ENCODE results near the gene EXOSC10.
"Not testable (repeated sequence)": the region's sequence is repeated elsewhere in the genome, so short reads cannot be mapped to it uniquely, and the experiment has no call there.

The EXOSC10 gene

DNA sequence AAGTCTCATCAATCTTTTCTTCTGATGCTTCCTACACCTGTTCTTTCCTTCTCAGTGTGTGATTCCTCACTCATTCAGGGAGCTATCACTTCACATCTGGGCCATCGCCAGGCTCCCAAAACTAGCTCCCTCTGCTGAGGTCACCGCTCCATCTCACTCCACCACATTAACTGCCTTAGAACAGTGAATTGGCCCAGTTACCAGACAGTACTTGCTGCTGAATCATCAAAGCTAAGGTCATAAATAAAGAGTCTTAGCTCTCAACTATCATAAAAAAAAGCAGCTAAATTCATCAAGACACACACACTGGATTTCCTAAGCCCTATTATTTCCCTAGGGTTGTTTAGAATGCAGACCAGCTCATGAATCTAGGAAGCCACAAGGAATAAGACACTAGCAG lies 21.0 kb downstream of the EXOSC10 start:
- no peaks in the 10 kb centered on the region for H3K9me3 Mint-ChIP-seq
- no peaks in the 10 kb centered on the region for H3K27me3 Mint-ChIP-seq
- no peak overlapping the region for H3K27ac Mint-ChIP-seq
- H3K4me1 Mint-ChIP-seq (ENCODE audit: low read depth): no peaks in the 10 kb centered on the region
- H3K36me3 Mint-ChIP-seq (ENCODE audit: low read depth): peaks cover 67% of the 10 kb centered on the region
- H3K4me3 Mint-ChIP-seq: no peak overlapping the region

GRCh38 chr1:11073398-11073797 lies 26.3 kb downstream of the EXOSC10 start:
- H3K27me3 Mint-ChIP-seq; H3K9me3 Mint-ChIP-seq; H3K4me3 Mint-ChIP-seq; H3K4me1 Mint-ChIP-seq (ENCODE audit: low read depth); H3K27ac Mint-ChIP-seq: not testable (repeated sequence)
- peaks cover 77% of the 10 kb centered on the region for H3K36me3 Mint-ChIP-seq (ENCODE audit: low read depth)

DNA sequence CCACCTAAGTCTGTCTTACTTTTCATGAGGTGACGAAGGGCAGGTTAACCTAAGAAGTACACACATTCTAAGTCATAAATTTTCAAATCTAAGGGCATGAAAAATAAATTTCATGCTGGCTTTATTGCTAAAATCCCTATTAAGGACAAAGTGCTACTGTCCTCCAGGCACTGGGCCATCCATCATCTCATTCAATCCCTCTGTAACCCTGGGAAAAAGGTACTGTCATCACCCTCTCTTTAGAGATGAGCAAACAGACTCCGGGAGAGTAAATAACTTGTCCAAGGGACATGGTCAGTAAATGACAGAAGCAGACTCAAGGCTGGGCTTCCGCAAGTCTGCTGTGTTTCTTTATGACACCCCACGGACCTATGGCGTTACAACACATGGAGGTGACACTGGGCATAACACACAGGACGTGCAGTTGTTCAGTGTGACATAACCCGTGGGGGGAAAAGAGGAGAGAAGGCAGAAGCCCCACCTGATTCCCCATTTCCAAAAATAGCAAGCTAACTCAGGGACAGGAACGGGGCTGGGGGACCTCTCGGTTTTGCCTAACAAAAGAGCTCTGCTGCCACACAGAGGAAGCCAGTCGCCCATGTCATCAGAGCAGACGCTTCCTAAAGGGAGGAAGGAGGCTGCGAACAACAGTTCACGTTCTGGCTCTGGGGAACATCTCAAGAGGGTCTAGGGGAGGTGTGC lies 27.3 kb downstream of the EXOSC10 start:
- H3K4me1 Mint-ChIP-seq (ENCODE audit: low read depth): peaks cover 8% of the 10 kb centered on the region
- no peak overlapping the region for H3K4me3 Mint-ChIP-seq
- peak overlapping the region; percentile 11 for H3K27ac Mint-ChIP-seq
- H3K36me3 Mint-ChIP-seq (ENCODE audit: low read depth): peaks cover 81% of the 10 kb centered on the region
- H3K27me3 Mint-ChIP-seq: no peaks in the 10 kb centered on the region
- H3K9me3 Mint-ChIP-seq: no peaks in the 10 kb centered on the region

DNA sequence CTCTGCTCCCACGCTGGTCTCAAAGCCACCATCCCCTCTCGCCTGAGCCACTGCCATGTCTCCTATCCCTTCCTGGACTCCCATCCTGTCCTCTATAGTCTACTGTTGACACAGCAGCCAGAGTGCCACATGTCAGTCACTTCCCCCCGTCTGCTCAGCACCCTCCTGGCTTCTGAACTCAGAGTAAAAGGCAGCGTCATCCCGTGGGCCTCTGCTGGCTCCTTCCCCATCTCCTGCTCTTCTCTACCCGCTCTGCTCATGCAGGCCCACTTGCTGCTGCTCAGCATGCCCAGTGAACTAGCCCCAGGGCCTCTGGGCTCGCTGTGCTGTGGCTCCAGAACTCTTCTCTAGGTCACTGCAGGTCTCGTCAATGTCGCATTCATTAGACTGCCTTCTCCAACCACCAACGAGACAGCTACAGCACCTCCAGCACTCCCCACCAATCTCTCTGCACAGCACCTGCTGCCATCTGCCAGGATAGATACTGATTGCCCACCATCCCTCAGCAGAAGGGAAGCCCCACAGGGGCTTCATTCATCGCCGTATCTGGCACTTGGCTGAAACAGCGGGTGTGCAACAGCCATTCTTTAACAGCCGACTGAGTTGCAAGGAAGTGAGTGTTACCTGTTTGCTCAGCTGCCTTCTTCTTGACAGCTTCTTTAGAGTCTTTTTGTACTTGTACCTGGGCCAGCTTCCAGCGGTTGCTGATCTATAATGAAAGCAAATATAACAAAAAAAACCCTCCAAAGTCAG lies 28.0 kb downstream of the EXOSC10 start:
- Mint-ChIP-seq H3K27ac (peak overlapping the region; percentile 51), H3K9me3 (no peaks in the 10 kb centered on the region), H3K4me3 (no peak overlapping the region), H3K36me3 (ENCODE audit: low read depth) (peaks cover 78% of the 10 kb centered on the region), H3K4me1 (ENCODE audit: low read depth) (peaks cover 8% of the 10 kb centered on the region), H3K27me3 (no peaks in the 10 kb centered on the region)

DNA sequence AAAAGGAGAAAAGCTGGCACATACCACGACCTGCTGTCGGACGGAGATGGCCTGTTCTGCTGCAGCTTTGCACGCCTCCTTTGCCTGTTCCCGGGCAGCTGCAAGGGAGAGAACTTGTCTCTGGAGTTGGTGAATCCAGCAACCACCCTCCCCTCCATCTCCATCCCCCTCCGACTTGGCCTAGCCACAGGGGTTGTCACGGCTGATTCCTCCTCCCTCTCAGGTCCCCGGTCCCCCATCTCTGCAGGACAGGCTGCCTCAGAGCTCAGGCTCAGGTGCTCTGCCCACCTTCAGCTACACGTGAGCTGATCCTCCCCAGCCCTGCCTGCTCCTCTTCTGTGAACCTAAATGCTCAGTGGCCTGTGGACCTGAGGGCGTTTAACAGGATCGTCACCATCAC lies 28.8 kb downstream of the EXOSC10 start:
- H3K27me3 Mint-ChIP-seq: no peaks in the 10 kb centered on the region
- peaks cover 76% of the 10 kb centered on the region for H3K36me3 Mint-ChIP-seq (ENCODE audit: low read depth)
- H3K27ac Mint-ChIP-seq: no peak overlapping the region
- peaks cover 8% of the 10 kb centered on the region for H3K4me1 Mint-ChIP-seq (ENCODE audit: low read depth)
- H3K9me3 Mint-ChIP-seq: no peaks in the 10 kb centered on the region
- H3K4me3 Mint-ChIP-seq: no peak overlapping the region

- Mint-ChIP-seq H3K4me1 (ENCODE audit: low read depth) (peaks cover 8% of the 10 kb centered on the region), H3K27me3 (no peaks in the 10 kb centered on the region), H3K4me3 (no peak overlapping the region), H3K9me3 (no peaks in the 10 kb centered on the region), H3K27ac (peak overlapping the region; percentile 90), H3K36me3 (ENCODE audit: low read depth) (peaks cover 79% of the 10 kb centered on the region)
Observed at GRCh38 chr1:11068600-11069473, 30.8 kb downstream of the EXOSC10 start.

- no peak overlapping the region for H3K27ac Mint-ChIP-seq
- H3K36me3 Mint-ChIP-seq (ENCODE audit: low read depth): peaks cover 87% of the 10 kb centered on the region
- no peak overlapping the region for H3K4me3 Mint-ChIP-seq
- peaks cover 14% of the 10 kb centered on the region for H3K4me1 Mint-ChIP-seq (ENCODE audit: low read depth)
- H3K27me3 Mint-ChIP-seq: no peaks in the 10 kb centered on the region
- H3K9me3 Mint-ChIP-seq: no peaks in the 10 kb centered on the region
Observed at GRCh38 chr1:11067716-11068599, 31.7 kb downstream of the EXOSC10 start.

DNA sequence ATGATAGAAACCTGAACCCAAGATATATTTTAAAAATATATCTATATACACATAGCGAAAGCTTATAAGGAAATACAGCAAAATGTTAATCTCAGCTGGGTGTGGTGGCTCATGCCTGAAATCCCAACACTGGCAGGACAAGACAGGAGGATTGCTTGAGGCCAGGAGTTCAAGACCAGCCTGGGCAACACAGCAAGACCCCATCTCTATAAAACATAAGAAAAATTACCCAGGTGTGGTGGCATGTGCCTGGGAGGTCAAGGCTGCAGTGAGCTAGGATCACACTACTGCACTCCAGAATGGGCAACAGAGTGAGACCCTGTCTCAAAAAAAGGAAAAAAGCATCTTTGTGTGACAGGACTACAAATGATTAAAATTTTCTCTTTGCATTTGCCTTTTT lies 33.9 kb downstream of the EXOSC10 start:
- no peaks in the 10 kb centered on the region for H3K27me3 Mint-ChIP-seq
- no peak overlapping the region for H3K4me3 Mint-ChIP-seq
- no peaks in the 10 kb centered on the region for H3K9me3 Mint-ChIP-seq
- no peak overlapping the region for H3K27ac Mint-ChIP-seq
- peaks cover 80% of the 10 kb centered on the region for H3K36me3 Mint-ChIP-seq (ENCODE audit: low read depth)
- H3K4me1 Mint-ChIP-seq (ENCODE audit: low read depth): peaks cover 36% of the 10 kb centered on the region

DNA sequence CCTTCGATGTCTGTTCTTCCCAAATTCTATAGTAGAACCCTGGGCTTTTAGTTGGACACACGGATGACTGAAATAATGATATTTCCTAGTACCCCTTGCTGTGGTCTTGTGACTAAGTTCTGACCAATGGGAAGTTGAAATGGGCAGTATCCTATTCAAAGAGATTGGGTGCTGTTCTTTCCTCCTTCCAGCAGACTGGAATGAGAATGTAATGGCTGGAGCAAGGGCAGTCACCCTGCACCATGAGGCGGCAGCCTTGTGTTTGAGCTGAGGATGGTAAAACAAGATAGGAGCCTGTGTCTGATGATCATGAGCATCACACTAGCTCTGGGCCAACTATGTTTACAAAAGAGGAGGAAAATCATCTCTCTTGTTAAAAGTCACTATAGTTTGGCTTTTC lies 34.7 kb downstream of the EXOSC10 start:
- H3K4me3 Mint-ChIP-seq: no peak overlapping the region
- peaks cover 71% of the 10 kb centered on the region for H3K36me3 Mint-ChIP-seq (ENCODE audit: low read depth)
- no peaks in the 10 kb centered on the region for H3K27me3 Mint-ChIP-seq
- H3K4me1 Mint-ChIP-seq (ENCODE audit: low read depth): peaks cover 42% of the 10 kb centered on the region
- H3K27ac Mint-ChIP-seq: no peak overlapping the region
- H3K9me3 Mint-ChIP-seq: no peaks in the 10 kb centered on the region

DNA sequence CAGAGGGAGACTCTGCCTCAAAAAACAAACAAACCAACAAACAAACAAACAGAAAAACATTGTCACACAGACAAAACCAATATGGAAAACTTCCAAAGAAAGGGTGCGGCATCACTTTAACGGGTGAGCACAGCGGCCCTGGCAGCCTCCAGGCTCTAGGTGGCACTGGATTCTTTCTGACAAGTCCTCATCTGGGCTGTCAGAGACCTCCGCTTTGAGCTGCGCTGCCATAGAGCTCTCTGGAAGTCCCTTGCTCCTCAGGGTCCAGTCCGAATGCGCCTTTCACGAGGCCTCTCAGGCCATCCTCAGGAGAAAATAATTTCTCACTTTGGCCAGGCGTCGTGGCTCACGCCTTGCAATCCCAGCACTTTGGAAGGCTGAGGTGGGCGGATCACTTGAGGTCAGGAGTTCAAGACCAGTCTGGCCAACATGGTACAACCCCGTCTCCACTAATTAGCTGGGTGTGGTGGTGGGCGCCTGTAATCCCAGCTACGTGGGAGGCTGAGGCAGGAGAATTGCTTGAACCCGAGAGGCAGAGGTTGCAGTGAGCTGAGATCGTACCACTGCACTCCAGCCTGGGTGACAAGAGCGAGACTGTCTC lies 35.6 kb downstream of the EXOSC10 start:
- peaks cover 36% of the 10 kb centered on the region for H3K4me1 Mint-ChIP-seq (ENCODE audit: low read depth)
- not testable (repeated sequence) for H3K27ac Mint-ChIP-seq, H3K4me3 Mint-ChIP-seq, H3K9me3 Mint-ChIP-seq, H3K27me3 Mint-ChIP-seq
- peaks cover 65% of the 10 kb centered on the region for H3K36me3 Mint-ChIP-seq (ENCODE audit: low read depth)

GRCh38 chr1:11062965-11063401 lies 36.7 kb downstream of the EXOSC10 start:
- Mint-ChIP-seq H3K27ac (peak overlapping the region; percentile 85), H3K4me3 (peak overlapping the region; percentile 50), H3K4me1 (ENCODE audit: low read depth) (peaks cover 47% of the 10 kb centered on the region), H3K9me3 (no peaks in the 10 kb centered on the region), H3K27me3 (no peaks in the 10 kb centered on the region), H3K36me3 (ENCODE audit: low read depth) (peaks cover 65% of the 10 kb centered on the region)

DNA sequence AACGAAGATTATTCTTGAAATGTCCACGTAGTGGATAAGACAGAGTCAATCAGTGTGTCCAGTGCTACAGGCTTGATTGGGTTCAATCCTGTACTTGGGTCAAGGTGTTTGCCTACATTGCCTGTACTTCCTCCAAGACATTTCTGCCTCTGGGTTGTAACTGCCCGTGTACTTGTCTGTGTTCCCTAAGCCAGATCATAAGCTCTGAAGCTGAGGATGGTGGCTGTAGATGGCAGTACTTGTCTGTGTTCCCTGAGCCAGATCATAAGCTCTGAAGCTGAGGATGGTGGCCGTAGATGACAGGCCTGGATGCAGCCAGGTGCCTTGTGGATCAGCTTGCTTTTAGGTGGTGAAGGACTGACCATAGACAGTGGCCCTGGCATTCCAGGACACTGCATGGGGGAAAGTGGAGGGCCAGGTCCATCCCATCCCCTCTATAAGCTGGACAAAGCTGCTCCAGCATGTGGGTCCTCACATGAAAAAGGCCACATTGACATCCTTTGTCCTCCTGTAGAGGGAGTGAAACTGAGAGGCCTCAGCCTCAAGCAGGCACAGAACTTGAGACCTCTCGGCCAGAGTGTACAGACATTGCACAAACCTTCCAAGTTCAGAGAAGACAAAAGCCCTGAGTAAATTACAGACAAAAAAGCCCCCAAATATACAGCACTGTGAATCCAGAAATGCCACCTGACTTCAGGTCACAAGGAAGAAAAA lies 37.9 kb downstream of the EXOSC10 start:
- Mint-ChIP-seq H3K4me1 (ENCODE audit: low read depth) (peaks cover 57% of the 10 kb centered on the region), H3K9me3 (no peaks in the 10 kb centered on the region), H3K36me3 (ENCODE audit: low read depth) (peaks cover 68% of the 10 kb centered on the region)

GRCh38 chr1:11059968-11060830 lies 39.5 kb downstream of the EXOSC10 start, which contains the start of gene SRM:
Gene SRM (minus strand): TSS chr1:11060018. CDS start chr1:11059943, 75 bp downstream.
- H3K9me3 Mint-ChIP-seq: no peaks in the 10 kb centered on the region
- peak within 1 kb of the TSS; percentile 95 for H3K4me3 Mint-ChIP-seq
- peaks cover 60% of the 10 kb centered on the region for H3K36me3 Mint-ChIP-seq (ENCODE audit: low read depth)
- peaks cover 57% of the 10 kb centered on the region for H3K4me1 Mint-ChIP-seq (ENCODE audit: low read depth)
- H3K27me3 Mint-ChIP-seq: no peaks in the 10 kb centered on the region
- H3K27ac Mint-ChIP-seq: peak within 1 kb of the TSS; percentile 97

More for the DNA sequence above, 37.9 kb downstream of the EXOSC10 start:
- Mint-ChIP-seq H3K27ac (peak overlapping the region; percentile 65), H3K27me3 (no peaks in the 10 kb centered on the region), H3K4me3 (peak overlapping the region; percentile 89)

All from stimulated activated naive CD8-positive, alpha-beta T cell treated with anti-CD3 and anti-CD28 coated beads, Interleukin-15, Interleukin-2, amounts not matched to agents 100 ng/mL and 50 ng/mL, for 24 hours (primary cell).